NCI-H2029 treated with DMSO at 0.1 percent for 48 hours (cell line): ENCODE data around the gene IGSF9.

ENCODE experiments used
- DNase-seq: peaks from one replicate; lab custom pipeline; 2025; lab: John Stamatoyannopoulos, UW

The IGSF9 gene

GRCh38 chr1:159944623-159945455 is 574 bp downstream of the IGSF9 start:
- no peak for DNase-seq

GRCh38 chr1:159943908-159944622 is 1.3 kb downstream of the IGSF9 start:
- DNase-seq, result no peak

GRCh38 chr1:159943278-159943640 is 2.2 kb downstream of the IGSF9 start:
- DNase-seq, result no peak

- DNase-seq, result no peak
Measured at GRCh38 chr1:159942632-159943277, 2.7 kb downstream of the IGSF9 start.

- no peak for DNase-seq
Measured at GRCh38 chr1:159941591-159942560, 3.5 kb downstream of the IGSF9 start.

- no peak for DNase-seq
Measured at GRCh38 chr1:159941141-159941540, 4.3 kb downstream of the IGSF9 start.

GRCh38 chr1:159940006-159940620 is 5.3 kb downstream of the IGSF9 start:
- no peak for DNase-seq

- no peak for DNase-seq
Measured at GRCh38 chr1:159939678-159940002, 5.8 kb downstream of the IGSF9 start.

- DNase-seq, result no peak
Measured at GRCh38 chr1:159938905-159939677, 6.3 kb downstream of the IGSF9 start.

GRCh38 chr1:159938211-159938852 is 7.1 kb downstream of the IGSF9 start:
- no peak for DNase-seq

- no peak for DNase-seq
Measured at GRCh38 chr1:159937054-159937750, 8.2 kb downstream of the IGSF9 start.

- peak; percentile 10 for DNase-seq
Measured at GRCh38 chr1:159936273-159936904, 9.0 kb downstream of the IGSF9 start.

GRCh38 chr1:159935719-159936272 is 9.6 kb downstream of the IGSF9 start:
- DNase-seq, result no peak

GRCh38 chr1:159935305-159935704 is 10.1 kb downstream of the IGSF9 start:
- DNase-seq, result no peak

- DNase-seq, result no peak
Measured at GRCh38 chr1:159934136-159935039, 11.0 kb downstream of the IGSF9 start.

- no peak for DNase-seq
Measured at GRCh38 chr1:159933347-159933746, 12.1 kb downstream of the IGSF9 start.
